HG02852 (cell line): ENCODE results near the gene BRIP1.
"Not testable (repeated sequence)": the region's sequence is repeated elsewhere in the genome, so short reads cannot be mapped to it uniquely, and the experiment has no call there.

ENCODE experiments used
- ATAC-seq: cut with Tn5 transposase; IDR thresholded peaks from one replicate; pipeline ENCODE4 v1.9.1; 2021; ENCODE audit warnings: mild to moderate bottlenecking, moderate library complexity; ENCODE audit not compliant: unreplicated experiment

The BRIP1 gene

DNA sequence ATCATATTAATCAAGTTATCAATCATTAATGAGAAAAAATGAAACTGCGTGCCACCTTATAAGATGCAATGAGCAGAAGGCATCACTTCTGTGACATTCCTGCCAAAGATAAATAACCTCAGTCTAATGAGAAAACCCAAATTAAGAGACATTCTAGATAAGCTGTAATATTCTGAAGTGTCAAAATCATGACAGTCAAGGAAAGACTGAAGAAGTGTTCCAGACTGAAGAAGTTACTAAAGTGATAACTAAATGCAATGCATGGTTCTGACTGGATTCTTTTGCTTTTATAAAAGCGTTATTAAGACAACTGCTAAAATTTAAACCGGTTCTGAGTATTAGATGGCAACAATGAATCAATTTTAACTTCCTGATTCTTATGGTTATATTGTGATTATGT is 30.9 kb downstream of the BRIP1 start:
- ATAC-seq, result no peak

DNA sequence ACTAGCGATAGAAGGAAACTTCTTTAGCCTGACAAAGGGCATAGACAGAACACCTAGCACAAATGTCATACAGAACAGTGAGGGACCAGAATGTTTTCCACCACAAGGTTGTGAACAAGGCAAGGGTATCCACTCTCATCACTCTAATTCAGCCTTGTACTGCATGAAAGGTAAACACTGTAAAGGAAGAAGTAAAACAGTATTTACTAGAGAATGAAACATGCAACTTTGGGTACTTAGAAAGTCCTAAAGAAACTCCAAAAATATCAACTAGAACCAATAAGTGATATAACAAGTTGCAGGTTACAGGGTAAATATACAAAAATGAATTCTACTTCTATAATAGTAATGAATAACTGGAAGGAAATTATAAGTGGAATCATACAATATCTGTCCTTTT is 32.2 kb downstream of the BRIP1 start:
- no peak for ATAC-seq

DNA sequence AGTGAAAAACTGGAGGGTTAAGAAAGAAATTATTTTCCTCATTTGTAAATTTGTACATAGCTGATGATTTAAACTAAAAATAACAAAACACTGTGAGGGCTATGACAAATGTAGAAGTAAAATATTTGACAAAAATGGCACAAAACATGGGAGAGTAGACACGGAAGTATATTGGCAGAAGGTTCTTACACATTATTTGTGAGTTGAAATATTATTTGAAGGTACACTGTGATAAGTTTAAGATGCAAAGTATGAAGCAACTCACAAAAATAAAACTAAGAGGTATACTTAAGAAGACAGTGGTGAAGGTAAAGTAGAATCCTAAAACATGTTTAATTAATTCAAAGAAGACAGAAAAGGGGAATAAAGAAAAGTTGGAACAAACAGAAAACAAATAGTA is 34.6 kb downstream of the BRIP1 start:
- ATAC-seq, result no peak

DNA sequence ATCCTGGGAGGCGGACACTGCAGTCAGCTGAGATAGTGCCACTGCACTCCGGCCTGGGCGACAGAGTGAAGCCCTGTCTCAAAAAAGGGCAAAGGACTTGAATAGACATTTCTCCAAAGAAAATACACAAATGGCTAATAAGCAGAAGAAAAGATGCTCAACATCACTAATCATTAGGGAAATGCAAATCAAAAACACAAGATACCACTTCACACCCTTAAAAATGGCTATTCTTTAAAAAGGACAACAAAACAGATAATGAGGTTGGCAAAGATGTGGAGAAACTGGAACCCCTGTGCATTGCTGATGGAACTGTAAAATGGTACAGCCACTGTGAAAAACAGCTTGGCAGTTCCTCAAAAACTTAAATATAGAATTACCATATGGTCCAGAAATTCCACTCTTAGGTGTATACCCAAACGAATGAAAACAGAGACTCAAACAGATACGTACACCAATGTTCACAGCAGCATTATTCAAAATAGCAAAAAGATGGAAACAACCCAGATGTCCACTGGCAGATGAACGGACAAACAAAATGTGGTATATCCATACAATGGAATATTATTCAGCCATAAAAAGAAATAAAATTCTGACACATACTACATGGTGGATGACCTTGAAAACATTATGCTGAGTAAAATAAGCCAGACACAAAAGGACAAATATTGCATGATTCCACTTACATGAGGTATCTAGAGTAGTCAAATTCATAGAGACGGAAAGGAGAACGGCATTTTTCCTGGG is 35.5 kb downstream of the BRIP1 start:
- ATAC-seq, result no peak

GRCh38 chr17:61826866-61827265 is 36.5 kb downstream of the BRIP1 start:
- not testable (repeated sequence) for ATAC-seq

DNA sequence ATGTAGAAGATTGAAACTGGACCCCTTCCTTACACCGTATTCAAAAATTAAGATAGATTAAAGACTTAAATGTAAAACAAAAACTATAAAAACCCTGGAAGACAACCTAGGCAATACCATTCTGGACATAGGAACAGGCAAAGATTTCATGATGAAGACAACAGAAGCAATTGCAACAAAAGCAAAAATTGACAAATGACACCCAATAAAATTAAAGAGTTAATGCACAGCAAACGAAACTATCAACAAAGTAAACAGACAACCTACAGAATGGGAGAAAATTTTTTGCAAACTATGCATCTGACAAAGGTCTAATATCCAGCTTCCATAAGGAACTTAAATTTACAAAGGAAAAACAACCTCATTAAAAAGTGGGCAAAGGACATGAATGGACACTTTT is 37.1 kb downstream of the BRIP1 start:
- ATAC-seq, result not testable (repeated sequence)

GRCh38 chr17:61825448-61826137 is 37.7 kb downstream of the BRIP1 start:
- no peak for ATAC-seq

GRCh38 chr17:61822326-61823285 is 40.7 kb downstream of the BRIP1 start:
- peak; percentile 66 for ATAC-seq

- ATAC-seq, result no peak
These were observed 41.7 kb downstream of the BRIP1 start for GRCh38 chr17:61821655-61822054.

GRCh38 chr17:61819265-61819664 is 44.1 kb downstream of the BRIP1 start:
- not testable (repeated sequence) for ATAC-seq

GRCh38 chr17:61818225-61818624 is 45.1 kb downstream of the BRIP1 start:
- ATAC-seq, result no peak

DNA sequence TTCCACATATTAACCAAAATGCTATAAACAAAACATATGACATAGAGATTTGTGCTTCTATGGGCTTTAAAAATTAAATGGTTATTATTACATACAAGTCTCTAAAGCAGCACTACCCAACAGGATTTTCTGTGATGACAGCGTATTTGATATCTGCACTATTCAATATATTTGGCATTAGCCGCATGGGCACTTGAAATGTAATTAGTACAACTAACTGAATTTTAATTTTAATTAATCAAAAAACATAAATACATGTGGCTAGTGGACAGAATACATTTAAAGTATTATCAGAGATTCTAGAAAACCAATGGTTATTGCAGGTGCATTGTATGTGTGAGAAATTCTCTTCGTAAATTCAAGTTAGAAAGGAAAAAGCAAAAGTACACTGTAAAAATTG is 45.9 kb downstream of the BRIP1 start:
- no peak for ATAC-seq

- no peak for ATAC-seq
These were observed 46.8 kb downstream of the BRIP1 start for GRCh38 chr17:61816538-61816937.

- no peak for ATAC-seq
These were observed 47.3 kb downstream of the BRIP1 start for GRCh38 chr17:61815863-61816503.

GRCh38 chr17:61814485-61814884 is 48.8 kb downstream of the BRIP1 start:
- ATAC-seq, result no peak

GRCh38 chr17:61813211-61813610 is 50.1 kb downstream of the BRIP1 start:
- no peak for ATAC-seq

DNA sequence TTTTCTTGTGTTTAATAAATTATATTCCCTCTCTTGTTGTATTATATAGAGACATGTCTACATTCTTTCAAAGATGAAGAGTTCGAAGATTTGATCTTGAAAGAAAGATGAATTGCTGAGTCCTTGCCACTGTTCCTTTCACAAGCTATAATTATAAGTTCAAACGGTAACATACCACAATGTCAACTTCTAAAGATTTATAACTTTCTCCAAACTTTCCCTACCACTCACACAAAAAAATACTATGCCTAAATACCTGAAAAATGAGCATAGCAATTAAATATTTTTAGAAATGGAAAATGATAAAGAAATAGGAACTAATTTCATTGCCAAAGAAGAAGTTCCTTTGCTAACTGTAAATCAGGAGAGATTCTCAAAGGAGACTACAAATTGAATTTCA is 50.6 kb downstream of the BRIP1 start:
- ATAC-seq, result no peak

- ATAC-seq, result no peak
These were observed 53.4 kb downstream of the BRIP1 start for GRCh38 chr17:61809816-61810392.

GRCh38 chr17:61808442-61808841 is 54.9 kb downstream of the BRIP1 start:
- ATAC-seq, result no peak

- no peak for ATAC-seq
These were observed 56.4 kb downstream of the BRIP1 start for GRCh38 chr17:61806936-61807335.
